HepG2 (cell line): ENCODE data around the gene ANKRD39. TPM values are rescaled to one million over a fixed set of nuclear protein-coding genes. Genes with fewer than 3 reads are reported as not detected.

Experiments
- ATAC-seq: fragments of 200-7000 bp; cut with Tn5 transposase; 3 replicates; pipeline ENCODE4 v1.9.1; 2020; ENCODE audit warnings: mild to moderate bottlenecking, moderate library complexity
- BruUV-seq: library from RNA; stranded (reverse); fragments of 400-500 nt; replicated peaks from 2 replicates; lab custom pipeline; 2021; lab: Mats Ljungman, UMichigan
- CTCF ChIA-PET: fragments of 300-600 bp; formaldehyde crosslinking; extraction: SDS; loops from one replicate; lab custom pipeline; 2021; ENCODE audit warnings: low total read pairs, inconsistent platforms, low intra/inter-chr PET ratio; lab: Yijun Ruan, JAX
- POLR2A ChIA-PET: fragments of 350-600 bp; sonication (Branson Sonifier 250); formaldehyde crosslinking; loops from one replicate; lab custom pipeline; 2020; ENCODE audit warnings: antibody characterized with exemption, inconsistent platforms; lab: Yijun Ruan, JAX
- DNase-seq: peaks from one replicate; pipeline ENCODE4 v3.0.0-alpha.2; 2015; ENCODE audit warnings: low spot score
- FAIRE-seq: peaks from 3 replicates; lab custom pipeline; 2011; peaks lifted over from hg19 to GRCh38; lab: Jason Lieb, UNC
- H2AFZ ChIP-seq: one replicate; pipeline ENCODE4 v1.6.1; 2011; ENCODE audit warnings: low read length, inconsistent platforms
- H3K27ac ChIP-seq: fragments of 300-600 bp; 3 replicates; pipeline ENCODE4 v1.8.0; 2011; ENCODE audit warnings: mixed run types, mild to moderate bottlenecking, mixed read lengths, low read length, inconsistent platforms; ENCODE audit not compliant: insufficient read depth; ENCODE audit errors: extremely low read length
- H3K27me3 ChIP-seq, 2 experiments: fragments of 200-600 bp in 1 of 2; 2 replicates in 1 of 2; 3 replicates in 1 of 2; pipeline versions ENCODE4 v1.6.0 to v1.8.0; 2011; ENCODE audit warnings: low read length in 2 of 2, mild to moderate bottlenecking in 2 of 2, moderate library complexity in 2 of 2, inconsistent platforms in 1 of 2; ENCODE audit not compliant: insufficient read depth in 2 of 2, control insufficient read depth in 1 of 2
- H3K36me3 ChIP-seq, 2 experiments: fragments of 200-600 bp in 1 of 2; replicated peaks in 1 of 2; 2 replicates in 1 of 2; 3 replicates in 1 of 2; pipeline versions ENCODE4 v1.5.1 to v1.8.0; 2011; ENCODE audit warnings: low read length in 2 of 2, inconsistent platforms in 1 of 2; ENCODE audit not compliant: insufficient read depth in 2 of 2, control insufficient read depth in 1 of 2
- H3K4me1 ChIP-seq: 2 replicates; pipeline ENCODE4 v1.5.1; 2012; ENCODE audit warnings: low read length, inconsistent platforms; ENCODE audit not compliant: insufficient read depth
- H3K4me2 ChIP-seq: 2 replicates; pipeline ENCODE4 v1.6.0; 2011; ENCODE audit warnings: low read depth, low read length, inconsistent platforms
- H3K4me3 ChIP-seq, 3 experiments: fragments of 200-600 bp in 1 of 3; sonication (generic), shearing (Covaris generic) in 1 of 3; replicated peaks in 1 of 3; 2 replicates each; pipeline ENCODE4 v1.5.1; 2011 to 2016; ENCODE audit warnings: low read length in 3 of 3, inconsistent platforms in 2 of 3, low read depth in 2 of 3, mild to moderate bottlenecking in 2 of 3, control low read depth in 1 of 3, mixed read lengths in 1 of 3; ENCODE audit not compliant: insufficient read depth in 1 of 3
- H3K79me2 ChIP-seq: one replicate; pipeline ENCODE4 v1.6.1; 2011; ENCODE audit warnings: low read length, inconsistent platforms; ENCODE audit not compliant: insufficient read depth
- H3K9ac ChIP-seq: 2 replicates; pipeline ENCODE4 v1.6.0; 2011; ENCODE audit warnings: mild to moderate bottlenecking, low read depth, low read length, inconsistent platforms; ENCODE audit not compliant: insufficient read depth
- H3K9me3 ChIP-seq: 2 replicates; pipeline ENCODE4 v1.5.1; 2012; ENCODE audit warnings: mild to moderate bottlenecking, low read length
- H4K20me1 ChIP-seq: 2 replicates; pipeline ENCODE4 v1.6.0; 2011; ENCODE audit warnings: inconsistent platforms, mild to moderate bottlenecking, low read length, moderate library complexity; ENCODE audit not compliant: insufficient read depth
- HMGA1 ChIP-seq: sonication (generic); formaldehyde crosslinking; conservative IDR thresholded peaks from 2 replicates; pipeline ENCODE4 v1.4.0; 2020; ENCODE audit warnings: missing genetic modification reagents
- MZF1 ChIP-seq: sonication (generic); formaldehyde crosslinking; IDR thresholded peaks from 2 replicates; pipeline ENCODE4 v1.8.1; 2023; ENCODE audit warnings: mild to moderate bottlenecking, missing genetic modification reagents, borderline replicate concordance
- NR1H2 ChIP-seq: sonication (generic); formaldehyde crosslinking; IDR thresholded peaks from 2 replicates; pipeline ENCODE4 v1.8.1; 2022; ENCODE audit warnings: low read depth, missing genetic modification reagents, borderline replicate concordance
- U2AF2 ChIP-seq: fragments of 200-400 bp; formaldehyde crosslinking; IDR thresholded peaks from 2 replicates; pipeline ENCODE4 v1.6.1; 2017; ENCODE audit warnings: low read depth, mild to moderate bottlenecking, low read length
- ZNF367 ChIP-seq: sonication (generic); formaldehyde crosslinking; IDR thresholded peaks from 2 replicates; pipeline ENCODE4 v1.4.0; 2020; ENCODE audit warnings: missing genetic modification reagents, borderline replicate concordance
- WGBS: methylation state at CpG from one replicate; pipeline ENCODE4 v1.1.6; 2017; ENCODE audit warnings: low lambda C conversion rate; 5-methylcytosine and 5-hydroxymethylcytosine counted together
- in situ Hi-C: cut with HindIII; loops from 2 replicates; pipeline ENCODE4 v1.10.0; 2017; ENCODE audit warnings: low pct_unique_long_range_greater_than_20kb; ENCODE audit not compliant: extremely low pct_ligation_motif_present
- intact Hi-C: fragments of 100-400 bp; cut with micrococcal nuclease; formaldehyde crosslinking; loops from one replicate; pipeline ENCODE4 v1.10.0; 2022; ENCODE audit not compliant: unreplicated experiment
- polyA plus RNA-seq, 8 experiments: library from polyadenylated mRNA; depleted of rRNA in 3 of 8; stranded (reverse) in 7 of 8; unstranded in 1 of 8; fragments of >200 nt; fragmentation: Illumina TruSeq in 4 of 8; extraction: Trizol in 4 of 8; gene quantifications; 2 replicates each; pipeline versions ENCODE4 v1.2.1 to v1.2.3, GENCODE V29; 2011 to 2016; ENCODE audit warnings: low read depth in 4 of 8, missing spikeins in 1 of 8, mixed read lengths in 1 of 8; ENCODE audit not compliant: insufficient read depth in 1 of 8
- total RNA-seq, 5 experiments: library from RNA; depleted of rRNA; stranded (reverse); fragments of >200 nt; fragmentation: Illumina TruSeq; extraction: Trizol; gene quantifications; 2 replicates each; pipeline ENCODE4 v1.2.3, GENCODE V29; 2016; ENCODE audit warnings: low read depth in 1 of 5
- TF ChIP-seq, protein P1 (sequence below): sonication (generic); formaldehyde crosslinking; IDR thresholded peaks from 2 replicates; pipeline ENCODE4 v1.8.0; 2022; ENCODE audit warnings: mild to moderate bottlenecking, missing genetic modification reagents
- TF ChIP-seq, protein P2 (sequence below): sonication (generic); formaldehyde crosslinking; IDR thresholded peaks from 2 replicates; pipeline ENCODE4 v1.5.0; 2020; ENCODE audit warnings: mild to moderate bottlenecking, missing genetic modification reagents, borderline replicate concordance
- TF ChIP-seq, protein P3 (sequence below): IDR thresholded peaks from 2 replicates; pipeline ENCODE4 v1.6.1; 2018; ENCODE audit warnings: missing genetic modification reagents, mild to moderate bottlenecking, missing compliant biosample characterization

The ANKRD39 gene
- total and polyA plus RNA-seq, 2 of the 13 experiments (the other 11 are each of a cell fraction or from before 2014, with no cell fraction given) = 23.2 to 24.8 TPM

DNA sequence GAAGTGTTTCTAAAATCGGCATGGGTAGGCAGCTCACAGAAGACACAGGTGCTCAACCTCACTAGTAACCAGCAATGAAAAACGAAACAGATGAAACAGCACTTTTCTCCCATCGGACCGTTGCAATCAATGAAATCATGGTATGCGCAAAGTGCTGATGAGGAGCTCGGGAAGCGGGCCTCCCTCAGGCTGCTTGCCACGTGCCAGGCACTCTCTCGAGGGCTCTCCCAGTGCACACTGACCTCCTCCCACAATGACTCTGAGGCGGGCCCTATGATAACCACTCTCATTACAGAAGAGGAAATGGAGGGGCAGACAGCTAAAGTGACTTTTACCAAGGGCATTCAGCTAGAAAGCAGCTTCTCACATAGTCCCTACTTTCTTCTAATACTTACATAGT, 10.2 kb downstream of the ANKRD39 start:
- H3K4me2 ChIP-seq = no peak overlapping the region
- intact Hi-C loops (no loop called here), in situ Hi-C loops (no loop called here)
- no peaks in the 10 kb centered on the region for H3K79me2 ChIP-seq
- H2AFZ ChIP-seq = no peak overlapping the region
- H3K27me3 ChIP-seq = no peaks in the 10 kb centered on the region
- ChIA-PET POLR2A (interaction anchor here (1.1 to 3.3 kb wide), 3 partner anchors 9 to 21 kb away, joined by 3 to 16 read pairs (median 8); partner anchors contain the start of gene ANKRD39), CTCF (no interaction called here)
- ATAC-seq = no peak
- peaks cover 14% of the 10 kb centered on the region for H3K4me1 ChIP-seq
- DNase-seq = no peak
- H3K9me3 ChIP-seq = no peaks in the 10 kb centered on the region
- TF ChIP-seq HMGA1 (CRISPR knock-in tag) (no peak), U2AF2 (no peak), NR1H2 (CRISPR knock-in tag) (no peak), MZF1 (CRISPR knock-in tag) (no peak), ZNF367 (CRISPR knock-in tag) (no peak)
- TF ChIP-seq, protein P1, sequence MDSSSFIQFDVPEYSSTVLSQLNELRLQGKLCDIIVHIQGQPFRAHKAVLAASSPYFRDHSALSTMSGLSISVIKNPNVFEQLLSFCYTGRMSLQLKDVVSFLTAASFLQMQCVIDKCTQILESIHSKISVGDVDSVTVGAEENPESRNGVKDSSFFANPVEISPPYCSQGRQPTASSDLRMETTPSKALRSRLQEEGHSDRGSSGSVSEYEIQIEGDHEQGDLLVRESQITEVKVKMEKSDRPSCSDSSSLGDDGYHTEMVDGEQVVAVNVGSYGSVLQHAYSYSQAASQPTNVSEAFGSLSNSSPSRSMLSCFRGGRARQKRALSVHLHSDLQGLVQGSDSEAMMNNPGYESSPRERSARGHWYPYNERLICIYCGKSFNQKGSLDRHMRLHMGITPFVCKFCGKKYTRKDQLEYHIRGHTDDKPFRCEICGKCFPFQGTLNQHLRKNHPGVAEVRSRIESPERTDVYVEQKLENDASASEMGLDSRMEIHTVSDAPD (CRISPR knock-in tag) = no peak
- TF ChIP-seq, protein P2, sequence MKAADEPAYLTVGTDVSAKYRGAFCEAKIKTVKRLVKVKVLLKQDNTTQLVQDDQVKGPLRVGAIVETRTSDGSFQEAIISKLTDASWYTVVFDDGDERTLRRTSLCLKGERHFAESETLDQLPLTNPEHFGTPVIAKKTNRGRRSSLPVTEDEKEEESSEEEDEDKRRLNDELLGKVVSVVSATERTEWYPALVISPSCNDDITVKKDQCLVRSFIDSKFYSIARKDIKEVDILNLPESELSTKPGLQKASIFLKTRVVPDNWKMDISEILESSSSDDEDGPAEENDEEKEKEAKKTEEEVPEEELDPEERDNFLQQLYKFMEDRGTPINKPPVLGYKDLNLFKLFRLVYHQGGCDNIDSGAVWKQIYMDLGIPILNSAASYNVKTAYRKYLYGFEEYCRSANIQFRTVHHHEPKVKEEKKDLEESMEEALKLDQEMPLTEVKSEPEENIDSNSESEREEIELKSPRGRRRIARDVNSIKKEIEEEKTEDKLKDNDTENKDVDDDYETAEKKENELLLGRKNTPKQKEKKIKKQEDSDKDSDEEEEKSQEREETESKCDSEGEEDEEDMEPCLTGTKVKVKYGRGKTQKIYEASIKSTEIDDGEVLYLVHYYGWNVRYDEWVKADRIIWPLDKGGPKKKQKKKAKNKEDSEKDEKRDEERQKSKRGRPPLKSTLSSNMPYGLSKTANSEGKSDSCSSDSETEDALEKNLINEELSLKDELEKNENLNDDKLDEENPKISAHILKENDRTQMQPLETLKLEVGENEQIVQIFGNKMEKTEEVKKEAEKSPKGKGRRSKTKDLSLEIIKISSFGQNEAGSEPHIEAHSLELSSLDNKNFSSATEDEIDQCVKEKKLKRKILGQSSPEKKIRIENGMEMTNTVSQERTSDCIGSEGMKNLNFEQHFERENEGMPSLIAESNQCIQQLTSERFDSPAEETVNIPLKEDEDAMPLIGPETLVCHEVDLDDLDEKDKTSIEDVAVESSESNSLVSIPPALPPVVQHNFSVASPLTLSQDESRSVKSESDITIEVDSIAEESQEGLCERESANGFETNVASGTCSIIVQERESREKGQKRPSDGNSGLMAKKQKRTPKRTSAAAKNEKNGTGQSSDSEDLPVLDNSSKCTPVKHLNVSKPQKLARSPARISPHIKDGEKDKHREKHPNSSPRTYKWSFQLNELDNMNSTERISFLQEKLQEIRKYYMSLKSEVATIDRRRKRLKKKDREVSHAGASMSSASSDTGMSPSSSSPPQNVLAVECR (CRISPR knock-in tag) = no peak
- TF ChIP-seq, protein P3, sequence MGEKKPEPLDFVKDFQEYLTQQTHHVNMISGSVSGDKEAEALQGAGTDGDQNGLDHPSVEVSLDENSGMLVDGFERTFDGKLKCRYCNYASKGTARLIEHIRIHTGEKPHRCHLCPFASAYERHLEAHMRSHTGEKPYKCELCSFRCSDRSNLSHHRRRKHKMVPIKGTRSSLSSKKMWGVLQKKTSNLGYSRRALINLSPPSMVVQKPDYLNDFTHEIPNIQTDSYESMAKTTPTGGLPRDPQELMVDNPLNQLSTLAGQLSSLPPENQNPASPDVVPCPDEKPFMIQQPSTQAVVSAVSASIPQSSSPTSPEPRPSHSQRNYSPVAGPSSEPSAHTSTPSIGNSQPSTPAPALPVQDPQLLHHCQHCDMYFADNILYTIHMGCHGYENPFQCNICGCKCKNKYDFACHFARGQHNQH (CRISPR knock-in tag) = no peak
- TSS peak; percentile 39 for BruUV-seq
- no peak overlapping the region for H3K27ac ChIP-seq
- WGBS = 97% methylated on average over 10 of the region's 10 CpGs
- no peak overlapping the region for H3K9ac ChIP-seq
- no peak overlapping the region for H3K4me3 ChIP-seq
- no peaks in the 10 kb centered on the region for H4K20me1 ChIP-seq
- peaks cover 8 to 30% of the 10 kb centered on the region in 2 experiments for H3K36me3 ChIP-seq
- no peak for FAIRE-seq
